ENCODE results near the gene EMP1.

Gene EMP1

DNA sequence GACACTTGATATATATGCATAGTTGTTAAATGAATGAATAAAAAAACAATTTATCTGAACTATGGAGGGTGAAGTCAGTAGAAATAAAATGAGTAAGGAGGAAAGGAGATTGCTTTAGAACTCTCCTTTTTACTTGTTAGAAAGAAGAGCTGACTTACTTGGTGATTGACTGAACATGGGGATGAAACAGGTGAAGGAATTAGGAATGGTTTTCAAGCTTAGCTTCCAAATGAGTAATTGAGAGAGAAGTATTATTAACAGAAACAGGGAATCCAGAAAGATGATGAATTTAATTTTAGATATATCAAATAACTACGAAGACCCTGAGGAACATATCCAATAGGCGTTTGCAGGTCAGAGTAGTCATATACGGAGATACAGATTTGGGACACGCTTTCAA lies 33.6 kb upstream of the EMP1 start:
- Histone ChIP-seq H3K9me3 (no peaks in the 10 kb centered on the region), H3K27me3 (peaks cover 21% of the 10 kb centered on the region), H3K4me1 (no peaks in the 10 kb centered on the region), H3K4me3 (ENCODE audit: low read depth, low read length) (no peak overlapping the region), H3K36me3 (no peaks in the 10 kb centered on the region)
- DNase-seq = no peak
- TF ChIP-seq, protein P1, sequence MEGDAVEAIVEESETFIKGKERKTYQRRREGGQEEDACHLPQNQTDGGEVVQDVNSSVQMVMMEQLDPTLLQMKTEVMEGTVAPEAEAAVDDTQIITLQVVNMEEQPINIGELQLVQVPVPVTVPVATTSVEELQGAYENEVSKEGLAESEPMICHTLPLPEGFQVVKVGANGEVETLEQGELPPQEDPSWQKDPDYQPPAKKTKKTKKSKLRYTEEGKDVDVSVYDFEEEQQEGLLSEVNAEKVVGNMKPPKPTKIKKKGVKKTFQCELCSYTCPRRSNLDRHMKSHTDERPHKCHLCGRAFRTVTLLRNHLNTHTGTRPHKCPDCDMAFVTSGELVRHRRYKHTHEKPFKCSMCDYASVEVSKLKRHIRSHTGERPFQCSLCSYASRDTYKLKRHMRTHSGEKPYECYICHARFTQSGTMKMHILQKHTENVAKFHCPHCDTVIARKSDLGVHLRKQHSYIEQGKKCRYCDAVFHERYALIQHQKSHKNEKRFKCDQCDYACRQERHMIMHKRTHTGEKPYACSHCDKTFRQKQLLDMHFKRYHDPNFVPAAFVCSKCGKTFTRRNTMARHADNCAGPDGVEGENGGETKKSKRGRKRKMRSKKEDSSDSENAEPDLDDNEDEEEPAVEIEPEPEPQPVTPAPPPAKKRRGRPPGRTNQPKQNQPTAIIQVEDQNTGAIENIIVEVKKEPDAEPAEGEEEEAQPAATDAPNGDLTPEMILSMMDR (IDR thresholded peaks at IDR 0.05; ENCODE audit: low read depth, low read length) = no peak

GRCh38 chr12:13163868-13164635 lies 32.5 kb upstream of the EMP1 start:
- H3K27me3 ChIP-seq = peaks cover 21% of the 10 kb centered on the region
- DNase-seq = no peak
- H3K9me3 ChIP-seq = no peaks in the 10 kb centered on the region
- H3K4me3 ChIP-seq (ENCODE audit: low read depth, low read length) = no peak overlapping the region
- H3K36me3 ChIP-seq = no peaks in the 10 kb centered on the region
- TF ChIP-seq, protein P1 (IDR thresholded peaks at IDR 0.05; ENCODE audit: low read depth, low read length) = no peak
- H3K4me1 ChIP-seq = no peaks in the 10 kb centered on the region

GRCh38 chr12:13164921-13165616 lies 31.5 kb upstream of the EMP1 start:
- Histone ChIP-seq H3K36me3 (no peaks in the 10 kb centered on the region), H3K4me3 (ENCODE audit: low read depth, low read length) (no peak overlapping the region), H3K4me1 (no peaks in the 10 kb centered on the region), H3K27me3 (peaks cover 25% of the 10 kb centered on the region), H3K9me3 (no peaks in the 10 kb centered on the region)
- no peak for DNase-seq
- TF ChIP-seq, protein P1 (IDR thresholded peaks at IDR 0.05; ENCODE audit: low read depth, low read length) = no peak

GRCh38 chr12:13165617-13166041 lies 30.9 kb upstream of the EMP1 start:
- peak; percentile 50 for DNase-seq
- H3K4me3 ChIP-seq (ENCODE audit: low read depth, low read length) = no peak overlapping the region
- H3K36me3 ChIP-seq = no peaks in the 10 kb centered on the region
- TF ChIP-seq, protein P1 (IDR thresholded peaks at IDR 0.05; ENCODE audit: low read depth, low read length) = no peak
- H3K9me3 ChIP-seq = no peaks in the 10 kb centered on the region
- no peaks in the 10 kb centered on the region for H3K4me1 ChIP-seq
- H3K27me3 ChIP-seq = peaks cover 28% of the 10 kb centered on the region

DNA sequence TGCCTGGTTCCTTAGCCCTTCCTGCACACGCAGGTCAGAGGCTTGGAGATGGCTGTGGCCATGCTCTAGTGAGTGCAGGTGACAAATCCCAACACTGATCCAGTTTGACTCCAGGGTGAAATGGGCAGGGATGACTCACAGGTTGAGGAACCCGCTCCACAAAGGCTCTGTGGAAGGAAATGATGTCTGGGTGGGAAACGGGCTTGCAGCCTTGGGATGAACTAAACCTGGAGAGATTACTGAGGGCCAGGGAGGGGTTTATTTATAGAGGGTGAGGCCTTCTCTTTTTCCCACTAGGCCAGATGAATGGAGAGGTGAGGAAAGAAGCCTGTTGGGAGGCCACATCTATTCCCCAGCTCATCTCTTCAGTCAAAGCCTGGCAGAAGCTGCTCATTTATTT lies 29.3 kb upstream of the EMP1 start:
- Histone ChIP-seq H3K9me3 (no peaks in the 10 kb centered on the region), H3K4me3 (ENCODE audit: low read depth, low read length) (no peak overlapping the region), H3K27me3 (peaks cover 31% of the 10 kb centered on the region), H3K36me3 (no peaks in the 10 kb centered on the region), H3K4me1 (no peaks in the 10 kb centered on the region)
- DNase-seq = no peak
- TF ChIP-seq, protein P1 (IDR thresholded peaks at IDR 0.05; ENCODE audit: low read depth, low read length) = no peak

GRCh38 chr12:13167906-13168305 lies 28.6 kb upstream of the EMP1 start:
- H3K9me3 ChIP-seq = no peaks in the 10 kb centered on the region
- peaks cover 34% of the 10 kb centered on the region for H3K27me3 ChIP-seq
- H3K4me1 ChIP-seq = no peaks in the 10 kb centered on the region
- H3K36me3 ChIP-seq = no peaks in the 10 kb centered on the region
- TF ChIP-seq, protein P1 (IDR thresholded peaks at IDR 0.05; ENCODE audit: low read depth, low read length) = no peak
- no peak for DNase-seq
- H3K4me3 ChIP-seq (ENCODE audit: low read depth, low read length) = no peak overlapping the region
